Measurements from ENCODE around the gene ITGAD. TPM values are rescaled to one million over a fixed set of nuclear protein-coding genes. Genes with fewer than 3 reads are reported as not detected.

The ITGAD gene
- total RNA-seq, 1 donor from 2014 or later = not detected

DNA sequence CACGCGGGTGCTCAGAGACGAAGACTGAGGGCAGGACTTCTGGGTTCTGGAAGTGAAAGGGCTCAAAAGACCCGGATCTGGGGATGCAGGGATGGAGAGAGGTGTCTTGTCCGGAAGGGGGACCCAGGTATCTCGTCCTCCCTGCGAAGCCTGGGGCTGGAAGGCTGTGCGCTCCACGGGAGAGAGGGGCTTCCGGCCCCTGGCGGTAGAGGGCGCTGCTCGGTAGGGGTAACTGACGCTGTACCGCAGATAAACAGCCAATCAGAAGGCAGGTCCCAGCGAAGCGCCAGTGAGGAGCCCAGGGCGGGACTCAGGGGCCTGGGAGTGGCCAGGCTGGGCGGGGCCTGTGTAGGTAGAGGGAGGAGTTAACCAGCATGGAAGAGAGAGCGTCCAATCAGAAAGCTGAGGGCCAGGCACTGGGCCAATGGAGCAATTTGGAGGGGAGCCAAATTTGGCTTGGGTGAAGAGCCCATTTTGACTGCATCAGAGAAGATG lies 79.6 kb downstream of the ITGAD start:
- peaks cover 8% of the 10 kb centered on the region for H3K4me1 Mint-ChIP-seq (ENCODE audit: low read depth, unreplicated experiment)
- peaks cover 22% of the 10 kb centered on the region for H3K27me3 Mint-ChIP-seq (ENCODE audit: unreplicated experiment)
- peak; percentile 71 for DNase-seq
- H3K9me3 Mint-ChIP-seq (ENCODE audit: unreplicated experiment) = peaks cover 7% of the 10 kb centered on the region
- H3K36me3 Mint-ChIP-seq (ENCODE audit: unreplicated experiment) = peaks cover 4% of the 10 kb centered on the region
- no peak overlapping the region for H3K27ac Mint-ChIP-seq (ENCODE audit: unreplicated experiment)
- H3K4me3 Mint-ChIP-seq (ENCODE audit: unreplicated experiment) = peak overlapping the region; percentile 86
- TF ChIP-seq, protein P1, sequence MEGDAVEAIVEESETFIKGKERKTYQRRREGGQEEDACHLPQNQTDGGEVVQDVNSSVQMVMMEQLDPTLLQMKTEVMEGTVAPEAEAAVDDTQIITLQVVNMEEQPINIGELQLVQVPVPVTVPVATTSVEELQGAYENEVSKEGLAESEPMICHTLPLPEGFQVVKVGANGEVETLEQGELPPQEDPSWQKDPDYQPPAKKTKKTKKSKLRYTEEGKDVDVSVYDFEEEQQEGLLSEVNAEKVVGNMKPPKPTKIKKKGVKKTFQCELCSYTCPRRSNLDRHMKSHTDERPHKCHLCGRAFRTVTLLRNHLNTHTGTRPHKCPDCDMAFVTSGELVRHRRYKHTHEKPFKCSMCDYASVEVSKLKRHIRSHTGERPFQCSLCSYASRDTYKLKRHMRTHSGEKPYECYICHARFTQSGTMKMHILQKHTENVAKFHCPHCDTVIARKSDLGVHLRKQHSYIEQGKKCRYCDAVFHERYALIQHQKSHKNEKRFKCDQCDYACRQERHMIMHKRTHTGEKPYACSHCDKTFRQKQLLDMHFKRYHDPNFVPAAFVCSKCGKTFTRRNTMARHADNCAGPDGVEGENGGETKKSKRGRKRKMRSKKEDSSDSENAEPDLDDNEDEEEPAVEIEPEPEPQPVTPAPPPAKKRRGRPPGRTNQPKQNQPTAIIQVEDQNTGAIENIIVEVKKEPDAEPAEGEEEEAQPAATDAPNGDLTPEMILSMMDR (IDR thresholded peaks at IDR 0.05; ENCODE audit: partially characterized antibody, unreplicated experiment) = peak; percentile 73

DNA sequence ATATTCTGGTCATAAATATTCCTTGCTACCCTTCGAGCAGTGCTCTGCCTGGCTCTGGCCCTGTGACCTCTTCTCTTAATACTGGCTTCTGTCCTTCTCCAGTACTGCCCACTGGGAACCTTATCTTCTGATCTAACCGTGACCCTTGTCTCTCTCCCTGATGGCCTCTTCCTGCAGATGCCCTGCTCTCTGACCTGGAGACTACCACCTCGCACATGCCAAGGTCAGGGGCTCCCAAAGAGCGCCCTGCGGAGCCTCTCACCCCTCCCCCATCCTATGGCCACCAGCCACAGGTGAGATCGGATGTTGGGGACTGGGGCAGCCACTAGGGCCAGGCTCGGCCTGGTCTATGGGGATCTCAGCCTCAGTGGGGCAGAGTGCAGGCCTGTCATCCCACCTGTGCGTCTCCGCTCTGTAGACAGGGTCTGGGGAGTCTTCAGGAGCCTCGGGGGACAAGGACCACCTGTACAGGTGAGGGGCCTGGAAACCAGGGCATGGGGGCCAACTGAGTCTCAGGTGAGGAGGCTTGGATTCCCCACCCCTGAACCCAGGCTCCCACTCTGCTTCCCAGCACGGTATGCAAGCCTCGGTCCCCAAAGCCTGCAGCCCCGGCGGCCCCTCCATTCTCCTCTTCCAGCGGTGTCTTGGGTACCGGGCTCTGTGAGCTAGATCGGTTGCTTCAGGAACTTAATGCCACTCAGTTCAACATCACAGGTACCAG lies 80.3 kb downstream of the ITGAD start:
- H3K36me3 Mint-ChIP-seq (ENCODE audit: unreplicated experiment) = peaks cover 4% of the 10 kb centered on the region
- peaks cover 9% of the 10 kb centered on the region for H3K9me3 Mint-ChIP-seq (ENCODE audit: unreplicated experiment)
- peaks cover 25% of the 10 kb centered on the region for H3K27me3 Mint-ChIP-seq (ENCODE audit: unreplicated experiment)
- peaks cover 8% of the 10 kb centered on the region for H3K4me1 Mint-ChIP-seq (ENCODE audit: low read depth, unreplicated experiment)
- H3K4me3 Mint-ChIP-seq (ENCODE audit: unreplicated experiment) = peak overlapping the region; percentile 86
- H3K27ac Mint-ChIP-seq (ENCODE audit: unreplicated experiment) = no peak overlapping the region
- no peak for DNase-seq
- TF ChIP-seq, protein P1 (IDR thresholded peaks at IDR 0.05; ENCODE audit: partially characterized antibody, unreplicated experiment) = no peak

DNA sequence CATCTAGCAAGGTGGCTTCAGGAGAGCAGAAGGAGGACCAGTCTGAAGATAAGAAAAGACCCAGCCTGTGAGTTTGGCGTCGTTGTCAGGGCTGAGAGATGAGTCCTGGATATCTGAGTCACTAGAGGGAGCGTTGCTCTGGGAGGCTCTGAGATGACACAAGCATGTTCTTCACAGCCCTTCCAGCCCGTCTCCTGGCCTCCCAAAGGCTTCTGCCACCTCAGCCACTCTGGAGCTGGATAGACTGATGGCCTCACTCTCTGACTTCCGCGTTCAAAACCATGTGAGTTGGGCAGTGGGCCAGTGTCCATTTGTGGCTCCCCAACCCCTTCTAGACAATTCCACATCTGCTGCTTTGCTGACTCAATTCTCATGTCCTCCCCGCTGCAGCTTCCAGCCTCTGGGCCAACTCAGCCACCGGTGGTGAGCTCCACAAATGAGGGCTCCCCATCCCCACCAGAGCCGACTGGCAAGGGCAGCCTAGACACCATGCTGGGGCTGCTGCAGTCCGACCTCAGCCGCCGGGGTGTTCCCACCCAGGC lies 81.1 kb downstream of the ITGAD start:
- H3K36me3 Mint-ChIP-seq (ENCODE audit: unreplicated experiment) = peaks cover 4% of the 10 kb centered on the region
- H3K4me3 Mint-ChIP-seq (ENCODE audit: unreplicated experiment) = no peak overlapping the region
- H3K27me3 Mint-ChIP-seq (ENCODE audit: unreplicated experiment) = peaks cover 25% of the 10 kb centered on the region
- H3K4me1 Mint-ChIP-seq (ENCODE audit: low read depth, unreplicated experiment) = peaks cover 8% of the 10 kb centered on the region
- TF ChIP-seq, protein P1 (IDR thresholded peaks at IDR 0.05; ENCODE audit: partially characterized antibody, unreplicated experiment) = no peak
- no peak for DNase-seq
- peaks cover 9% of the 10 kb centered on the region for H3K9me3 Mint-ChIP-seq (ENCODE audit: unreplicated experiment)
- no peak overlapping the region for H3K27ac Mint-ChIP-seq (ENCODE audit: unreplicated experiment)

DNA sequence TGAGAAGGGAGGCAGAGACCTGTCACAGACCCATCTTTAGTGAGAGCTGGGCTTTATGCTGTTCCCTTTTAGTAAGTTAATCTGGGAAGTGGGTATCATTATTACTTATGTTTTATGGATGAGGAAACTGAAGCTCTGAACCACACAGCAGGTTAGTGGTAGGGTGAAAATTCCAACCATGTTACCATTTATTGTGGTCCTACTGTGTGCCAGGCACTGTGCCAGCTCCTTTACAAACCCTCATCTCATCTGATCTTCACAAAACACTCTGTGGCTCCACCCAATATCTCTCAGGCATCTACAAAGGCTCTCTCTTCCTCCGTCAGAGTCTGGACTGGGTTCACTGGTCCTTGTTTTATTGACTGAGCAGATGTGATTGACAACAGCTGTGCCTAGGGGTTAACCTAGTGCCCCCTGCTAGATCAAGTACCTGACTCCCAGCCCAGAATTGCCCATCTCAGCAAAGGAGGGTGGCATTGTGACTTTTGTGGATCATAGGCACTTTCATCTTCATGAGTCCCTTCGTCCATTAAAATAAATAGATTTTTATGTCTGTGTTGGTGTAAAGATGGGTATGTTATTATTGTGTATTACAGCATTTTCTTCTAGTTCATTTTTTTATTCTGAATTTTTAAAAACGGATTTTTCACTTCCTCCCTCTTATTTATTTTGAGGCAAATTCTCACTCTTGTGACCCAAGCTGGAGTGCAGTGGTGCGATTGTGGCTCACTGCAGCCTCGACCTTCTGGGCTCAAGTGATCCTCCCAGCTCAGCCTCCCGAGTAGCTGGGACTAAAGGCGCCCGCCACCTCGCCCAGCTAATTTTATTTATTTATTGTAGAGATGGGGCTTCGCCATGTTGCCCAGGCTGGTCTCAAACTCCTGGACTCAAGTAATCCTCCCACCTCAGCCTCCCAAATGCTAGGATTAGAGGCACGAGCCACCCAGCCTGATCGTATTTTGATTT lies 81.9 kb downstream of the ITGAD start:
- TF ChIP-seq, protein P1 (IDR thresholded peaks at IDR 0.05; ENCODE audit: partially characterized antibody, unreplicated experiment) = no peak
- H3K36me3 Mint-ChIP-seq (ENCODE audit: unreplicated experiment) = peaks cover 4% of the 10 kb centered on the region
- H3K4me3 Mint-ChIP-seq (ENCODE audit: unreplicated experiment) = peak overlapping the region; percentile 5
- DNase-seq = no peak
- H3K27me3 Mint-ChIP-seq (ENCODE audit: unreplicated experiment) = peaks cover 27% of the 10 kb centered on the region
- H3K27ac Mint-ChIP-seq (ENCODE audit: unreplicated experiment) = no peak overlapping the region
- peaks cover 9% of the 10 kb centered on the region for H3K9me3 Mint-ChIP-seq (ENCODE audit: unreplicated experiment)
- peaks cover 8% of the 10 kb centered on the region for H3K4me1 Mint-ChIP-seq (ENCODE audit: low read depth, unreplicated experiment)

Data from glutamatergic neuron (in vitro differentiated cells).